SK-N-MC (cell line): ENCODE measurements around the gene GRXCR1.

Experiments used
- EZH2 ChIP-seq: fragments of 200-600 bp; sonication (generic); IDR thresholded peaks from one replicate; pipeline ENCODE4 v1.6.1; 2017; ENCODE audit warnings: antibody characterized with exemption
- FOXP2 ChIP-seq: optimal IDR thresholded peaks from 2 replicates; pipeline ENCODE3; 2011; ENCODE audit warnings: mild to moderate bottlenecking, moderate library complexity; ENCODE audit not compliant: insufficient read depth; ENCODE audit errors: extremely low read length, control extremely low read depth
- POLR2AphosphoS5 ChIP-seq: IDR thresholded peaks from 2 replicates; pipeline ENCODE4 v1.6.1; 2012; ENCODE audit warnings: mild to moderate bottlenecking, low read depth, low read length, borderline replicate concordance

DNA sequence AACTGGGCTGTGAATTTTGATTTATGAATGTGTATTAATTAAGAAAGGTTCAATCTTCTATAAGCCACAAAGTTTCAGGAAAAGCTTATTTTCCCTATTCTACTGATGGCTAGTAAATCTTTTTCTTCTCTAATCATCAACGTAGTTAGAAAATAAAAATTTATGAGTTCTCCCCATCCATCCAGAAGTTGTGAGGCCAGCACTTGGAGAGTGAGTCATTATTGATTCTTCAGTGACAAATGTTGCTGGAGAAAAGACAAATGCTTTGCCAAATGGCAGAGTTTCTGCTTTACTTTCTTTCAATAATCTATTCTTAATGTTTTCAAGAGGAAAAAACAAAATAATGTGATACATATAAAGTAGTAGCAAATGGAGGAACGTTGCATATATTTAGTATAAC lies 11.3 kb upstream of the GRXCR1 start:
- TF ChIP-seq EZH2 (no peak), POLR2AphosphoS5 (no peak), FOXP2 (no peak)
